HK-2 (cell line): ENCODE results near the gene GDF10.

Experiments
- DNase-seq: peaks from one replicate; pipeline ENCODE4 v3.0.0-alpha.2; 2018; ENCODE audit not compliant: unreplicated experiment

GDF10 gene

DNA sequence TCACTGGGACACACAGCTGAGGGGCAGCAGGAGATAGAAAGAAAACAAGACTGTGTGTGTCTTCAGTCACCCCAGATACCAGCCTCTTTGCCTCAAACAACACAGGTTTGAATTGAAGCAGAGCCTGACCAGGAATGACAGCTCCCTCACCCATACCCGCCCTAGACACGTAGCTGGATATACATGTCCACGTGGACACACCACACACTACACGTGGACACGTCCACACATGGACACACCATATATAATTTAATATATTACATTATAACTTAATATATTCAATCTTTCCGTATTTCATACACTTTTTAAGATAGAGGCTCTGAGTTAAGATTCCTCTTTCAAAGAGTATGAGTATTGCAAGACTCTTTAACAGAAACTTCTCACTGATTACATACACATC lies 33.5 kb downstream of the GDF10 start:
- no peak for DNase-seq

DNA sequence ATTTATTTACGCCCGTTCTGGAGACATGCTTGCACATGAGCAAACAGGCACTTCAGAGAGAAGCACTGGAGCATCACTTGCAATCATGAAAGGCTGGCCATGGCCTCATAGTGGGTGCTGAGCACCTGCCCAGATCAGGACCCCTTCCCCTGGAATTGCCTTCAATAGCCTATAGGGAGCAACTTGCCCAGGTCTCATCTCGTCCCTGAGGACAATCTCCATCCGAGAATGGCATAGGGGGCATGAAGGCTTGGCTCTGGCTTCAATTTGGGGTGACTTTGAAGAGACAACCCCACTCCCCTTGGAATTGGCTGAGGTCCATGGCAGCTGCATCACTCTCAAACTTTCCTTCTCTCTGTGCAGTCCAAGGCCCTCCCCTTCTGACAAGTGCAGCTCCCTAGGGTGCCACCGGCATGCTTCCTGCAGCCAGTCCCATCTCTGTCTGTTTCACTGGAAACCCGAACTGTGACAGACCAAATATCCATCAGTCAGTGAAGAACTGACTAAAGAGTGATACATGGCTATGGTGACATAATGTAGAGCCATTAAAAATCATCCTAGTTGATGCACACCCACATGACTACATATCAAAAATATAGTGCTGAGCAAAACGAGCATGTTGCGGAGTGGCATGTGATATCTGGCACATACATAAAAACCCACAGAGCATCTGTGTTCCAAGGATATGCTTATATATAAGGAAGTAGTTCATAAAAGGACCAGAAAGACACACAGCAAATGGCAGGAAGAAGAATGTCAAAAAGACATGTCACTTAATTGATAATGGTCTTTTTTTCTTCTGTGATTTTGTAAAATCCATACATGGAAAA lies 34.7 kb downstream of the GDF10 start:
- no peak for DNase-seq

DNA sequence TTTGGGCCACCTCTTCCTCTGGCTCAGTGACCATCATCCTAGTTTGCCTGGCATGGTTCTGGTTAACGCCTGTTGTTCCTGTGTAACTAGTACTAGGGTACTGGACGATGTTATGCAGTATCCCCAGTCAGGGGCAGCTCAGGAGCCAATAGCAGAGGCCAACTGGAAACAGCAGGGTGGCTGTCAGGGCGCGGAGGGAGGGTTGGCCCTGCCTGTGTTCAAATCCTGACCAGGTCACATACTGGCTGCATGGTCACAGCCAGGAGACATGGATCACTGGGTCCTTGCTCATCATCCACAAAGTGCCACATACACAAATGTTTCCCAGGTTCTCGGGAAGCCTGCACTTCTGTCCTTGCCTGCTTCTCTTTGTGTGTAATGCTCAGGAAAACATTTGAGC lies 35.9 kb downstream of the GDF10 start:
- DNase-seq: no peak

DNA sequence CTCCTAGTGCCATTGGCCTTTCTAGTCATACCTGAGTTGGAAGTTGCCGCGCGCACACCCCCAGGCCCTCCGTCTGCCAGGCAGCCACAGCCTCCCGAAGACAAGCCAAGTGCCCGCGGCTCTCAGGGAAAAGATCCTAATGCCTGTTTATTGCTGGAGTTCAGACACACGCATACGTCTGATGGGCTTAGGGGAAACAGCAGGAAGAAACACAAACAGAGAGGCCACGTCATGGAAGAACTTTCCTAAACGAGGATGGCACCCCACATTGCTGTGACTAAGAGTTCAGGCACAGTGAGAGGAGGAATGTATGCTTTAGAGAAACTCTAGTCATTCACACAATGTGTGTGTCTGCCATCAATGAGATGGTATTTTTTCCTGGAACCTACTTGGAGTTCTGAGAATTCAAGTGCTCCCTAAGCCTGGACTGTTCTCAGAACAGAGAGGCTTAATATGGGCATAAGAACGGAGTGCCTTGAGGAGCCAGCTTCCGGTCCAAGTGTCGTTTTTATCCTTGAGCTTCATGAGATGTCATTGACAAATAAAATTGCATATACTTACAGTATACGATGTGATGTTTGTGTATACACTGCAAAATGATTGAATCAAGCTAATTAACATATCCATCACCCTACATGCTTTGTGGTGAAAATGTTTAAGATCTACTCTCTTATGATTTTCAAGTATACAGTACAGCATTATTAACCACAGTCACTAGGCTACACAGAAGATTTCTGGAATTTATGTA lies 36.6 kb downstream of the GDF10 start:
- DNase-seq: no peak

DNA sequence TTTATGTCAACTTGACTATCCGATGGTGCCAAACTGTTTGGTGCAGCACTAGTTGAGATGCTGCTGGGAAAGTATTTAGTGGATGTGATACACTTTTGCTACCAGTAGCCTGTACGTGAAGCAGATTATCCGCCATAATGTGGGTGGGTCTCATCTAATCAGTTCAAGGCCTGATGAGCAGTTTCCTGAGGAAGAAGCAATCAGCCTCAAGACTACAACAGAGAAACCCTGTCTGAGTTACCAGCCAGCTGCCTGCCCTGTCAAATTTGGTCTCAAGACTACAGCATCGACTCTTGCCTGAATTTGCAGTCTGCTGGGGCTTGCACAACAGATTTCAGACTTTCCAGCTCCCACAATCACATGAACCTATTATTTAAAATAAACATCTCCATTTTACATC lies 37.3 kb downstream of the GDF10 start:
- no peak for DNase-seq

DNA sequence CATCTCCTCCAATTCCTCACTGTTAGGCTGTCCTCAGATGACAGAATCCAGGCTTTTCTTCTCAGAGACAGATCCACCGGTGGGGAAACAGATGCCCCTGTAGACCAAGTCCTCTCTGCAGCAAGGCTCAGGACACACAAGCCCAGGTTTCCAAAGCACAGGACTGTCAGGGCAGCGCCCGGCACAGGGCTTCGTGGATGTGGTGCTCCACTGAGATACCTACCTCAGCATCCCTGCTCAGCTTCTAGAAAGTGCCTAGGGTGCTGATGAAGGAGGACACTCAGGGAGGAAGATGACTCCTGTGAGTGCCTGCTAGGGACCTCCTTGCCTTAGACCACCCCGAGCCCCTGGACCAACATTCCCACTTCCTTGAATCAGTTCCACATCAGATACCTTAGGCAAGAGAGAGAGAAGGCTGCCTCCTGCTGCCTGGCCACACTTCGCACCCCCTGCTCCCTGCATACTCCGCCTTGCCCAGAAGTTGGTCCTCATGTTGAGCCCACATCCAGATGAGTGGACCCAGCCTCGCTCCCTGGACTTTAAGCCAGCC lies 39.3 kb downstream of the GDF10 start:
- no peak for DNase-seq

DNA sequence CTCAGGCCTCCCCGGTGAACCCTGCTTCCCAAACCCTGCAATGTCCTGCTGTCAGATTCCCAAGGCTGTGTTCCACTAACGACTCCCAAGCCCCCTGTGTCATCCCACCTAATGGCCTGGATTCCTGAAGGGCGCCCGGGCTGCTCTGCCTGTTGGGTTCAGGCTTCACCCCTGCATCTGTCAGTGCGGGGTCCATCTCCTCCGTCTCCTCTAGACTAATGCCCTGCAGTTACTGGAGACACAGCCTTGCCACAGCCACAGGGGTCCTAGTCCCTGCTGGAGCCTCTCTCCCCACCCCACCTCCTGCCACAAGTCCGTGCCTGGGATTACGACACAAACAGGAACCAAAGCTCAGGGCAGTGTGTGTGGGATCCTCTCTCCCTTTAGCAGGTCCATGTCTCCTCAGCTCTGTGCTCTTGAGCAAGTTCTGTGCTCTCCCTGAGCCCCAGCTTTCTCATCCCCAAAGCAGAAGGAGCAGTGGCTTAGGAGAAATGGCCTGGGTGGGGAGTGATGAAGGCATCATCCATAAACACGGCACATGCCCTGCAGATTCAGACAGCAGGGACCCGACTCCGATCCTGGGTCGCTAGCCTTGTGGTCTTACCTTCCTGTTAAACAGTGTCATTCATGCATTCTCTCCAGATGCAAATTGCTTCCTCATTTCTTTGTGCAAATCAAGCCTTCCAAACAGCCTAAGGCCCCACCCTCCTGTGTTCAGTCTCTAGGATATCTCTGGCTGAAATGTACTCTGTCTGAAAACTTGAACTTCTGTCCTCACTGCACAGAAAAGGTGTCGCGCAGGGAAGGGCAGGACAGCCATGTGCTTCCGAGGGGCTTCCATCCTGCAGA lies 40.0 kb downstream of the GDF10 start:
- no peak for DNase-seq

- DNase-seq: peak; percentile 75
Observed at GRCh38 chr10:47340608-47341170, 40.7 kb downstream of the GDF10 start.

GRCh38 chr10:47344996-47345870 lies 45.2 kb downstream of the GDF10 start:
- no peak for DNase-seq

GRCh38 chr10:47346581-47347302 lies 46.7 kb downstream of the GDF10 start:
- DNase-seq: no peak

DNA sequence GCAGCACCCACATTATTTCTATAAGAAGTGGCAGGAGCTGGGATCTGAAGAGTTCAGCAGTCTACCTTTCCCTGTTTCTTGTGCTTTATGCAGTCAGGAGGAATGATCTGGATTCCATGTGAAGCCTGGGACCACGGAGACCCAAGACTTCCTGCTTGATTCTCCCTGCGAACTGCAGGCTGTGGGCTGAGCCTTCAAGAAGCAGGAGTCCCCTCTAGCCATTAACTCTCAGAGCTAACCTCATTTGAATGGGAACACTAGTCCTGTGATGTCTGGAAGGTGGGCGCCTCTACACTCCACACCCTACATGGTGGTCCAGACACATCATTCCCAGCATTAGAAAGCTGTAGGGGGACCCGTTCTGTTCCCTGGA lies 47.3 kb downstream of the GDF10 start:
- no peak for DNase-seq

- DNase-seq: no peak
Observed at GRCh38 chr10:47348138-47348651, 48.2 kb downstream of the GDF10 start, which contains the start of gene RBP3. Gene RBP3 (plus strand): TSS chr10:47348363. CDS start chr10:47348485, 122 bp downstream.

DNA sequence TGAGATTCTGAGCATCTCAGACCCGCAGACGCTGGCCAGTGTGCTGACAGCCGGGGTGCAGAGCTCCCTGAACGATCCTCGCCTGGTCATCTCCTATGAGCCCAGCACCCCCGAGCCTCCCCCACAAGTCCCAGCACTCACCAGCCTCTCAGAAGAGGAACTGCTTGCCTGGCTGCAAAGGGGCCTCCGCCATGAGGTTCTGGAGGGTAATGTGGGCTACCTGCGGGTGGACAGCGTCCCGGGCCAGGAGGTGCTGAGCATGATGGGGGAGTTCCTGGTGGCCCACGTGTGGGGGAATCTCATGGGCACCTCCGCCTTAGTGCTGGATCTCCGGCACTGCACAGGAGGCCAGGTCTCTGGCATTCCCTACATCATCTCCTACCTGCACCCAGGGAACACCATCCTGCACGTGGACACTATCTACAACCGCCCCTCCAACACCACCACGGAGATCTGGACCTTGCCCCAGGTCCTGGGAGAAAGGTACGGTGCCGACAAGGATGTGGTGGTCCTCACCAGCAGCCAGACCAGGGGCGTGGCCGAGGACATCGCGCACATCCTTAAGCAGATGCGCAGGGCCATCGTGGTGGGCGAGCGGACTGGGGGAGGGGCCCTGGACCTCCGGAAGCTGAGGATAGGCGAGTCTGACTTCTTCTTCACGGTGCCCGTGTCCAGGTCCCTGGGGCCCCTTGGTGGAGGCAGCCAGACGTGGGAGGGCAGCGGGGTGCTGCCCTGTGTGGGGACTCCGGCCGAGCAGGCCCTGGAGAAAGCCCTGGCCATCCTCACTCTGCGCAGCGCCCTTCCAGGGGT lies 48.9 kb downstream of the GDF10 start:
- no peak for DNase-seq

DNA sequence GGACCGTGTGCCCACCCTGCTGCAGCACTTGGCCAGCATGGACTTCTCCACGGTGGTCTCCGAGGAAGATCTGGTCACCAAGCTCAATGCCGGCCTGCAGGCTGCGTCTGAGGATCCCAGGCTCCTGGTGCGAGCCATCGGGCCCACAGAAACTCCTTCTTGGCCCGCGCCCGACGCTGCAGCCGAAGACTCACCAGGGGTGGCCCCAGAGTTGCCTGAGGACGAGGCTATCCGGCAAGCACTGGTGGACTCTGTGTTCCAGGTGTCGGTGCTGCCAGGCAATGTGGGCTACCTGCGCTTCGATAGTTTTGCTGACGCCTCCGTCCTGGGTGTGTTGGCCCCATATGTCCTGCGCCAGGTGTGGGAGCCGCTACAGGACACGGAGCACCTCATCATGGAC lies 49.5 kb downstream of the GDF10 start:
- DNase-seq: no peak

- no peak for DNase-seq
Observed at GRCh38 chr10:47349941-47350371, 50.0 kb downstream of the GDF10 start.

DNA sequence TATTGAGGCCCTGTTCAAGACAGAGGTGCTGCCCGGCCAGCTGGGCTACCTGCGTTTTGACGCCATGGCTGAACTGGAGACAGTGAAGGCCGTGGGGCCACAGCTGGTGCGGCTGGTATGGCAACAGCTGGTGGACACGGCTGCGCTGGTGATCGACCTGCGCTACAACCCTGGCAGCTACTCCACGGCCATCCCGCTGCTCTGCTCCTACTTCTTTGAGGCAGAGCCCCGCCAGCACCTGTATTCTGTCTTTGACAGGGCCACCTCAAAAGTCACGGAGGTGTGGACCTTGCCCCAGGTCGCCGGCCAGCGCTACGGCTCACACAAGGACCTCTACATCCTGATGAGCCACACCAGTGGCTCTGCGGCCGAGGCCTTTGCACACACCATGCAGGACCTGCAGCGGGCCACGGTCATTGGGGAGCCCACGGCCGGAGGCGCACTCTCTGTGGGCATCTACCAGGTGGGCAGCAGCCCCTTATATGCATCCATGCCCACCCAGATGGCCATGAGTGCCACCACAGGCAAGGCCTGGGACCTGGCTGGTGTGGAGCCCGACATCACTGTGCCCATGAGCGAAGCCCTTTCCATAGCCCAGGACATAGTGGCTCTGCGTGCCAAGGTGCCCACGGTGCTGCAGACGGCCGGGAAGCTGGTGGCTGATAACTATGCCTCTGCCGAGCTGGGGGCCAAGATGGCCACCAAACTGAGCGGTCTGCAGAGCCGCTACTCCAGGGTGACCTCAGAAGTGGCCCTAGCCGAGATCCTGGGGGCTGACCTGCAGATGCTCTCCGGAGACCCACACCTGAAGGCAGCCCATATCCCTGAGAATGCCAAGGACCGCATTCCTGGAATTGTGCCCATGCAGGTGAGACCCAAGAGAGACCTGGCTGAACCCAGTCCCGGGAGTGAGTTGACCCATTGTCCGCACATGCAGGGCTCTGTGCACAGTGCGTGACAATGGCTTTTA lies 51.0 kb downstream of the GDF10 start:
- no peak for DNase-seq
